Epidermal melanocyte (primary cell): ENCODE measurements around the gene SLC8A1.

Experiments
- DNase-seq: peaks from one replicate; pipeline ENCODE4 v3.0.0; 2011; ENCODE audit warnings: low spot score; ENCODE audit not compliant: insufficient read length

Gene SLC8A1

DNA sequence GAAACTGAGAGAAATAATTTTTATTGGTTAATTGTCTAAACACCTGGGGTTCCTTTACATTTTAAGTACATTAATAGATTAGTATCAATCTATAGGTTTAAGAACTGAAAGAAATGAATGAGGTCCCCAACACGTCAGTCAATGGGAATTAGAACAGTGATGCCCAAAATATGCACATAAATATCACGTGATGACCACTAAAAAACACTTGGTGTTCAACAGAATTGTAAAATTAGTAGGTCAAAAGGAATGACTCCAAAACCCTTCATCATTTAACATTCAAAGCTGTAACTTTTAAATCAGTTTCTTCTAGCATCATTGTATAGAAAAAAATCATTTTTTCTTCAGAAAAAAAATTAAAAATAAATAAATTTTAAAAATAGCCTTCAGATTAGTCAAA lies 140.9 kb downstream of the SLC8A1 start:
- DNase-seq, result no peak

DNA sequence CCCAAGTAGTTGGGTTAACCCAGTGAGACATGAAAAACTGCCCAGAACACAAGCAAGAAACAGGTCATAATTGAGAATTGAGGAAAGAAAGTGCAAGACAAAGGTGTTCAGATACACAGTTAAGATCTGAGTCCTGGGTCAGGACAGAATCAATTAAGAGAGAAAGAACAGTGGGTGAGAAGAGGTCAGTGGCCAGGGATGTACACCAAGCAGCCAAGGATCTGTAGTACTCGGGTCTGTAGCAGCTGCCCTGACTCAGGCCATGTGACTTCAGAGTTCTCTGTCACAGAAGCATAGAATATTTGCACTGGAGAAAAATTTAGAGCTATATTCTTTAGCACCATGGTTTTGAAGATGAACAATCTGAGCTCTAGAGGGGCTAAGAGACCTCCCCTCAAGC lies 141.6 kb downstream of the SLC8A1 start:
- DNase-seq, result no peak

DNA sequence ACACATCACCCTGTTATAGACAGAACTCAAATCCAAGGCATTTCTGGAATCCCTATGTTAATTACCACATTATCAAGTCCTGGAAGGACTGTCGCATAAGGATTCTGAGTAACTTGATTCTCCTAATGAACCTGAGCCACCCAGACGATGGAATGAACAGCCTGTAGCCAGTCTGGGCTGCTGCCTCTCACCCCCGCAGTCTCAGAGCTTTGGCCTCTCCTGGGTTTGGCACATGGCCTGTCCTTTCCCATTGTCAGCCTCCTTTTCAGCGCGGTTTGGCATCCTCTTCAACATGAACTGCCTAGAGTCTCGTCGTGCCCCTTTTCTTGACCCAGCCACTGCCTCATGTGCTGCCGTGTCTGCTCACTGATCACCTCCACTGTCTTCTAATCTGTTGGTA lies 147.6 kb downstream of the SLC8A1 start:
- DNase-seq, result no peak

DNA sequence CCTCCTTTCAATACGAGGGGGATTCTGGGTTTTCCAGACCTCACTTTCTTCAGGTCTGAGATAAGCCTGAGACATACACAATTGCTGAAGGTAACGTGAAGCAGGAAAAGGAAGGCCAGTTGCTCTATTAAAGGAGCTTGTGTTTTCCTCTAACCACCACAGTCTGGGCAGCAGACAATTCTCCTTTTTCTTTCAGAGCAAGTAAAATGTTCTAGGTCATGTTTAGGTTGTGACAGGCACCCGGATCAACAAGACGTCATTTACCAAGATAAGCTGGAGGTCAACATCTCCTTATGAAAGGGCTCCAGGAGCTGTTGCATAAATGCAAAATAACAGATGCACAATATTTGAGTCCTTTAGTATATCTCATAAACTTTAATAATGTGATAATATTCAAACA lies 148.1 kb downstream of the SLC8A1 start:
- DNase-seq, result no peak

DNA sequence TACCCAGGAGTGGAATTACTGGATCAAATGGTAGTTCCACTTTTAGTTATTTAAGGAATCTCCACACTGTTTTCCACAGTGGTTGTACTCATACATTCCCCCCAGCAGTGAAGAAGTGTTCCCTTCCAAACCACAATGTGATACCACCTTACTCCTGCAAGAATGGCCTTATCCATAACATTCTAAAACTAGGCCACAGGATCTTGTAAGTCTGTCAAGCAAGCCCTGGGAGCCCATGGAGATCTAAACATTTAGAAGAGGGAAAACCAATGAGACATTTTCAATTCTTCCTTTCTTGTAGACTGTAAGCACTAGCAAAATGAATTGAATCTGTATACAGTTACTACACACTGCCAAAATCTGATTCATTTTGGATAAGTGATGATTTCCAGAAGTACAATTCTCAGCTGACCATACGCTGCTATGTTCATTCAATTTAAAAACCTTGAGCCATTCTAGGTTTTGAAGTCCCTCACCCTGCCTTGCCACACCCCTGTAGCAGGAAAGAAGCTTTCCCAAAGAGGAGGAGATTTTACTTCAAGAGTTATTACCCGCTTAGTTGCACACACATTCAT lies 149.1 kb downstream of the SLC8A1 start:
- no peak for DNase-seq

DNA sequence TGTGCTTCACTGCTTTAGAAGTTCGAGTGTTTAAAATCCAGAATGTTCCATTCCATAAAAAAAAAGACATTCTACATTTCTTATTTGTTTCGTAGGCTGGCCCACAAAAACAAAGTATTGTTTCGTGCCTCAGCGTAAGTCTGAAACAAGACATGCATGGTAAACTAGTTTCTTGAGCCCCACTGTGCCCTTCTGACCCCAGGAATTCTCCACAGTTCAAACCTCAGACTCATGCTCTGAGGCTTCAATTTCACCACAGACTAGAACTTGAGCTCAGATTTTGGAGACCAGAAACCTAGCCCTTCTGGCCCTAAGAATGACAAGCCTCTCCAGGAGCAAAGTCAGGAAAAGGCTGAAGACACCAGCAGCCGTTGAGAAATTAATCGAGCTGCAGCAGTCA lies 151.5 kb downstream of the SLC8A1 start:
- no peak for DNase-seq

DNA sequence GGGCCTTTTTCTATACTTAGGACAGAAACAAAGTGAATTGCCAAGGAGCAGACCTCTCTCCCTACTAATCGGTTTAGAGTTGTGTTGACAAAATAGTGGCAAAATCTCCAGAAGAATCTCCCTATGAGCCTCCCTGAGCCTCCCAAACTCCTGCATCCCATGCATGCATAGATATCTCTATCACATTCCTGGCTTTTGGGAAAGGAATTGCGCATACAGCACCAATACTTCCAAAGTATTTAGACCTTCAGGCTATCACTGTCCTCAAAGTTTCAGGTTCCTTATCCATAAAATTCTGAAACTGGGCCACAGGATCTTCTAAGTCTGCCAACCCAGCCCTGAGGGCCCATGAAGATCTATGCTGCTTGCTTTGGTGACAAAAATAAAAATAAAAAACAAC lies 152.1 kb downstream of the SLC8A1 start:
- DNase-seq, result no peak

DNA sequence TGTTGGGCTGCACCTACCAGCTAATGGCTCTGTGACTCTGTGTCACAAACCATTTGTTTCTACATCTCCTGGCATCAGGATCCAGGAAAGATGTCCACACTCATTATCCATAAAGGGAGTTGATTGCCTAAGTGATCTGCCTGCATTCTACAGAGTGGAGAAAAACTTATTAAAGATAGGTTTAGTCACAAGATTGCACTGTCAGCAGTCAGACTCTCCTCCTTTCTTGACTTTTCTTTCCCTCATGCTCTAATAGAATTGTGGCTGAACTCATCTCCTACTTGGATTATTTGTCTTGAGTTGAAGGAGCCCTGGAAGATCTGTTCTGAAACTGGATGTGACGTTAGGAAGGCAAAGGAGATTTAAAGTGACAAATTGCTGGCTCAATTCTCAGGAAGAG lies 152.7 kb downstream of the SLC8A1 start:
- DNase-seq, result no peak

DNA sequence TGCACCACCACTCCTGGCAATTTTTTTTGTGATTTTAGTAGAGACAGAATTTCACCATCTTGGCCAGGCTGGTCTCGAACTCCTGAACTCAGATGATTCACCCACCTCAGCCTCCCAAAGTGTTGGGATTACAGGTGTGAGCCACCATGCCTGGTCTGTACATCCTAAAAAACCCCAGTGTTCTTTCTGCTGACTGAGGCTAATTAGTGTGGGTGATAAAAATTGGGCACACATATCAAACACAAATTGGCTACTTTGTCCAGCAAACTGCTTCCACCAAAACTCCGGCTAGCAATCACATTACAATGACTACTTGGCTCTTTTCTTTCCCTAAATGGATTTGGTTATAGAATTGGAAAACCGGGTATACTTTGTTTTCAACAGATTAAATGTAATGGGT lies 153.9 kb downstream of the SLC8A1 start:
- DNase-seq, result no peak

DNA sequence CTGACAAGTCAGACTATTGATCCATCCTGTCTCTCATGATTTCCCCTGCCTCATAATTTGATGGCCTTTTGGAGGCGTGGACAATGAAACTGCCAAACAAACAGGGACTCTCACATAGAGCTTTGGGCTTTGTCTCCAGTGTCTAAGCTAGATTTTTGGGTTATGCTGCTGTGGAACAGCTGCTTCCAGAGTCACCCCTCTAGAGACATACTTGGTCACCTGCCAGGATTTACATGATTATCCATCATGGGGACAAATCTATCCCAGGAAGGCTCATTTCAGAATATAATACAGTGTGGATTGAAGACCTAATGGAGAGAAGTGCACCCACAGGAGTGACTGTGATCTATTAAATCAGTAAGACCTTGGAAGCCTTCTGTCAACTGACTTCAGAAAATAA lies 159.6 kb downstream of the SLC8A1 start:
- no peak for DNase-seq

DNA sequence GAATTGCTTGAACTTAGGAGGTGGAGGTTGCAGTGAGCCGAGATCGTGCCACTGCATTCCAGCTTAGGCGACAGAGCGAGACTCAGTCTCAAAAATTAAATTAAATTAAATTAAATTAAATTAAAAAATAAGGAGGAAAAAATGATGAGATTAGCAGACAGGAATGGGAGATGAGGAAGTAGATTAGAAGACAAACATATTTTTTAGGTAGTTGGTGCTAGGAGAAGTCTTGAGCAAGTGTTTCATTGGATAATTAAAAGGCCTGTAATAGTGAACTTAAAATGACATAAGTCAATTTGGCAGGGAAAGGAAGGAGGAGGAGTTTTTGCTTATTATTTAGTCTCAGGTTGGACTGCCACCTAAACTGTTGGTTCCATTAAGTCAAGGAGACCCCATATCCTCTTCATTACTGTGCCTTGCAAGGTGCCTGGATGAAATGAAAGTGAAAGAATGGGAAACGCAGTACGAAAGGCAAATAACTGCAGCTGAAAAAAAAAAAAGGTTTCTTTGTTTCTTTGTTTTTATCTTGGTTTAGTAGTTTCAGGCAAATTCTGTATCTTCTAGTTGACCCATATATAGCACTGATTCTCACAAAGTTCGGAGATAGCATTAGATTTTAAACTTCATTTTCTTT lies 162.0 kb downstream of the SLC8A1 start:
- DNase-seq, result no peak

DNA sequence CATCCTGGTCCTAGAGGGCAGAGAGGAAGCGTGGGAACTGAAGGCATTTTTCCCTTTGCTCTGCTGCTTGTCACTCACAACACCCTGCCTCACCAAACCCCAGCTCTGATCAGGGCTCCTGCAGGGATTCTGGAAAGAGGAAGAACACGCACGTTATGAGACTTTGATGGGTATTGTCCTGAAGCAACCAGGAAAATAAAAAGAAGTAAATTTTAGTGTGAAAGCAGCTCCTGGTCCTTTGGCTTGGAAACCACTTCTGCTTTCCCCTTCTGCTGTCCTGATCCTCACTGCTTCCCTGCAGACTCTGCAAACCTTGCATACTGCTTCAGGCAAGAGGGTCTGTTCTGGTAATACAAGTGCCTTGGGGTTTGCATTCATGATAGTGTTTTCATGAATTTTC lies 164.1 kb downstream of the SLC8A1 start:
- no peak for DNase-seq

DNA sequence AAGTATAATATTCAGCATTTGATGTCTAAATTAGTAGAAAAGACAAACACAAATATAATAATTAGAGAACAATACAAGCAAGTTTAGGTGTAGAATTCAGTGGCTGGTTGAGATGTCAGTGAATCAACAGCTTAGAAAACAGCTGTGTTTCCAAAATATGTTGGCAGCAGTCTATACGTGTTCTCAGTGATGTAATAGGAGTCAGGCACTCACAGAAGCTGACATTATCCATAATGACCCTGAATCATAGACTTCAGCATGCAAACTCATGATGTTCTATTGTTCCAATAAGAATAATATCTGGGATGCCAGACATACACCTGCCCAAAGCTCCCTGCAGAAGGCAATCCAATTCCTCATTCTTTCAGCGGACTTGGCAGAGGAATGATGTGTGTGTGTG lies 164.7 kb downstream of the SLC8A1 start:
- no peak for DNase-seq

DNA sequence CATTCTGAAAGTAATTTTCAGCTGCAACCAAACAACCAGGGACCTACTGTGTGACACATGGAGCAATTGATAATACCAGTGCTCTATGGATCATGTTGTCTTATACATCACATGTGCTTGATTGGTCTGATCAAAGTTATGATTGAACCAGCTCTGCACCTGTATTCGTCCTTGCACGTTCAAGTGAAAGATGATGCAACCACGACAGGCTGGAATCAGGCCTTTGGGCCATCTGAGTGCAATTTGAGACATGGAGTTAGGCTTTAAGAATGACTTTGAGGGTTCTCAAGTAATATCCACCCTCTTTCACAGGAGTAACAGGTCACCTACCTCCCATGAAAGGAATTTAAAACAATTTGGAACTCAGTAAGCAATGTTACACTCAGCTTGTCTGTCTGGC lies 165.2 kb downstream of the SLC8A1 start:
- DNase-seq, result no peak

DNA sequence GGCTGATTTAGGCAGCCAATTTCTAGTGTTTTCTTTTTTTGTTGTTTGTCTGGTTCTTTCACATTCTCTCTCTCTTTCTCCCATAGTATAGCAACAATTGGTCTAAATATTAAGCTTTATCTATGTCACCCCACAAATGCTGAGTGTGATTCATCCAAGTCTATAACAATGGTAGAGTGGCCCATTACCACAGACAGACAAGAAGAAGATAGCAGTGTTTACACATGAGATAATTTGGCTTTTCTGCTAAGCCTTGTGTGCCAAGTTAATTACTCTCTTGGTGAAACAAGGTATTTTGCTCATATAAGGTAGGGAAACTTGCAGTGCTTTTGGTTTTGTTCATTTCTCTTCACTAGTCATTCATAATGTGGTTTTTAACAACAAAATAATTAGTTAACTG lies 166.5 kb downstream of the SLC8A1 start:
- no peak for DNase-seq

DNA sequence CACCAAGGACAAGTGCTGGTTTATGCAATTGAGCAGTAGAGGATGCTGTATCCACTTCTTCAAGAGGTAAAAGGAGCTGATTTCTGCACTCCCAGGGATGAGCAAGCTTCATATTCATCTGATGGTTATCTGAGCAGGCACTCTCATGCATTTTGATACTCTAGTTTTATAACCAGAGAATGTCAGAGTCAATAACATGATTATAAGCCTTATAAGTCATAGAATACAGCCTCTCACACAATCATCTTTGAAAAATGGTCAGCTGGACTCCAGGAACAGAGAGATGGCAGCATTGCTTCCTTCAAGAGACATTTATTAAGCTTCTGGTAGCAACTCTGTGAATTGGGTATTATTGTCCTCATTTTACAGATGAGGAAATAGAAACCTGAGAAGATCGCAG lies 167.1 kb downstream of the SLC8A1 start:
- no peak for DNase-seq

DNA sequence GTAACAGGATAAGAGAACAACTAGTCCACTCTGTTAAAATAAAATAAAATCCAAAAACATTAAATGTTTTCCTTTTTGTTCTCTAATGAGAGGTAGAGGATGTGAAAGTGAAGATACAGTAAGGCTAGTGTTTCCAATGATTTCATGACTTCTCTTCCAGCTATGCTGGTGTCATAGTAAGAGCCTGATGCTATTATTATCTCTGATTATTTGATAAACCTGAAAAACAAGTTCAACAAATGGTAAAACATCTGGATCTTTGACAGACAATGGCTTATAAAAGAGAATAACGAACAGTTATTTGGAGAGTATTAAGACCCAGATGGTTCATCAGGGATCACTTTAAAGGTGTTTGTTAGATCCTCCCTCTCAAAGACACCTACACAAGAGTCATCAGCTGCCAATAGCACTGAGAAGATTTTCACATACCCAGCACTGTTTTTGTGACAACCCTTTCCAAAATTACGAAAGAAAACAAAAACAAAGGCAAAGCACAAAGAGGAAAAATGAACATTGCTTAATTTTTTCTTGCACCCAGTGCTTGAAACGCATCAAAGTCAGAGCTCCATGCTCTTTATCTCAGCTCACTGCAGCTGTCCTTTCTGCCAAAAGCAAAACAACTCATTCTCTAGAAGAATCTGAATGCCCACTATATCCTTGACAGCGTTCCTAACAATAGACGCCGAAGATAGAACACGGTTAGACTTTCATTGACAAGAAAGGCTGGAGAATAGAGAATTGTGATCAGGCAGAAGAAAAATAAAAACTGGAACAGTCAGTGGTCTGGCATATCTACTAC lies 168.6 kb downstream of the SLC8A1 start:
- DNase-seq, result no peak

DNA sequence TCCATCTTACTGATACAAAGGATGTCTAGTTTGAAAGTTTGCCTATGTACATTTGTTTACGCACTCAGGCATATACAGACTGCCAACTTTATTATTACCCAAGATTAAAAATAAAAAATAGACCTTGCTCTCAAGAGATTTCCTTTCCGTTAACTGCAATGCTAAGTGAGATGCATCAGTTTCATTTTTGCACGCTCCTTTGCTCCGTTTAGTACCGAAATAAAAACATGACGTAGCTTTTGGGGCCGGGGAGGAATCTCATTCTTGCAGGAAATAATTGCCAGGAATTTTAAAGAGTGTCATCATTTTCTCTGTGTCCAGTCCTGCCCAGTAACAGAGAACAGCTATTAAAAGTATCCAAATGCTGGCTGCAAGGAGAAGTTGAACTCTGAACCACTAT lies 169.5 kb downstream of the SLC8A1 start:
- no peak for DNase-seq

DNA sequence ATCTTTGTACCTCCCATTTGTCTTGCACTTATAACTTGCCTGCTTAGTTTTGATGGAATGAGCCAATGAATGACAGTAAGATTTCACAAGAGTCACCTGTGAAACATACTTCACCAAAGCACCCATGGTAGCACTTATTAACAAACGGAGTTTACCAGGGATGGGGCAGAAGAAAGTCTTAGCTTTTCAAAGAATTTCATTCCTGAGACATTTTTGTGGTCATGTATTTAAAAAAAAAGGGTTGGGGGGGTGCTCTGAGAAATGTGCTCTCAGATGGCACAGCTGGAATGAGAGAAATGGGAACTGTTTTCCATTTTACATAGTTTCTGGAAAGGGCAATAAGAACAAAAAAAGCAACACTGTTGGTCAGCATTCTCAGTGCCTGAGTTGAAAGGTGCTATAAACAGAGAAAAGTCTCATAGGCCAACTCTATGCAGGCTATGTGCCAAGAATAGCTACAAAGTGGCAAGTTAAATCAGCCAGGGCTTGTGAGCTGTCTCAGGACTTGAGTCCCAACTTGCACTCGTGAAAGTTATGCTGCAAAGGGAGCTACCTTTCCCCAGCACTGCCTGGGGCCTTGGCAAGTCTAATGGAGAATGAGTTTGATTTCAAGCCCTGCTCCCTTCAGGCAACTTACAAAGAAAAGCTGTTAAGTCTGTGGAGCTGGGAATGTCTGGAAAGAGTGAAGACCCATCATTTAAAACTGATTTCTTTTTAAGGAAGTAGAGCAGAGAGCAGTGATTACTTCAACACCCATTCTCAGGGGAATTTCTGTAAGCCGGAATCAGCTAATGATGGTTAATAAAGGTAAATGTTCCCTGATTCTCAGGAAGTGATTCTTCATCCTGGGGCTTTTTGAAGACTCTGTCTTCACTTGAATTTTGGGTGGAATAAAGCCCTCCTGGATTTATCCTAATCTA lies 170.6 kb downstream of the SLC8A1 start:
- DNase-seq, result no peak

DNA sequence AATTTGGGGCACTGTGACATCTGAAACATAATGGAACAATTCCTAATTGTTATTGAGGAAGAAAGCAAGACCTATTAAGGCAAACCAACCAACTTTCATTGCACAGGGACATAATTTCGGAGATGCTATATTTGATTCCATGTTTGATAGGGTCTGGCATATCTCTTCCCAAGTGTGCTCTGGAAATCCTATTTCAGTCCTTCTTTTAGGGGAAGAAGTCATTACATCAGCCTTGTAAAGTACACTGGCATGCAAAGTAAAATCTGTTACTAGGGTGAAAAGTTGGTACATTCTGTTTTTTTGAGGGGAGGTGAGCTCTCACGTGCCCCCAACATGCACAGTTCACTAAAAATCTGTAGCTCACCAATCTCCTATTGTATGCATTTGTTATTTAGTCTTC lies 172.4 kb downstream of the SLC8A1 start:
- no peak for DNase-seq

DNA sequence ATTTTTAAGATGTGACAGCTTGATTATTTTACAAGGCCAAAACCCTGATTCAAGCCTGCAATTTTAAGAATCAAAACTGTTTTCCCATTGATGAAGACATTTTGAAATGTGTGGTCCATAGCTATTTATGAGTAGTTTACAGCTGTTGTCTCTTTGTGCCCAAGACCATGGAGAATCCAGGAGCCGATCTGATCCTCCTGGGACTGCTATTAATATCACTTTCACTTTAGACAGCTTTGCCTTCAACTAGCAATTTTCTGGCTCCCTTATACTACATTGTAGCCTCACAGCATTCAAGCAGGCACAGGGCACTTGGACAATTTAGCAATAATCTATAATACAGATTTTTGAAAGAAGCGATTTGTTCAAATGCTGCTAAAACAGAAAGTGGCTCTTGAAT lies 172.9 kb downstream of the SLC8A1 start:
- no peak for DNase-seq

DNA sequence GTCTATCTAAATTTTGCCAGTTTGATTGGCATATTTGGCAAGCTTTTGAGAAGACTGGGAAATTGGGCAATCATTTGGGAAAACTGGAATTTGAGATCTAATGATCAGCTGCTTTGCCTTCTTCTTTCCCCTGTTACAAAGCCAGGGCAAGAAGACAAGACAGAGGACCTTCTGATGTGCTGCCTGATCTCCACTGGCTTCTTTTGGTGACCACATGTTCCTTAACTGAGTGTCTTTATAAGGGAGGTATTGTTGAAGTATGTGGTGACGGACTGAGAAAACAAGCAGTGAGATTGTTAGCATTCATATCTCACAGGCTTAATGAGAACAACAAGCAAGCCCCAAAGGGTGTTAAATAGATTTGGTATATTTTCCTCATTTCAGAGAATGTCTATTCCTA lies 175.8 kb downstream of the SLC8A1 start:
- DNase-seq, result no peak
